Ascending aorta (tissue), 2 donors: ENCODE results near the gene SNCB. TPM values are rescaled to one million over a fixed set of nuclear protein-coding genes. Genes with fewer than 3 reads are reported as not detected.

ENCODE experiments used
- DNase-seq, 2 donors: peaks; one replicate each; pipeline ENCODE4 v3.0.0-alpha.2; 2019; ENCODE audit warnings: low spot score in 2 of 2
- H3K27ac ChIP-seq, 2 donors: fragments of 200-600 bp; sonication (generic); one replicate each; pipeline ENCODE4 v1.5.1; 2016 to 2017; ENCODE audit warnings: mild to moderate bottlenecking in 1 of 2
- H3K27me3 ChIP-seq: fragments of 200-600 bp; sonication (generic); one replicate; pipeline ENCODE4 v1.5.1; 2017
- H3K36me3 ChIP-seq, 2 donors: fragments of 200-600 bp; sonication (generic); one replicate each; pipeline ENCODE4 v1.5.1; 2016
- H3K4me1 ChIP-seq, 2 donors: fragments of 200-600 bp; sonication (generic); one replicate each; pipeline ENCODE4 v1.5.1; 2016 to 2017; ENCODE audit warnings: mild to moderate bottlenecking in 1 of 2
- H3K4me3 ChIP-seq, 2 donors: fragments of 200-600 bp; sonication (generic); one replicate each; pipeline ENCODE4 v1.5.1; 2016 to 2017; ENCODE audit warnings: mild to moderate bottlenecking in 1 of 2
- H3K9me3 ChIP-seq, 2 donors: fragments of 200-600 bp; sonication (generic); one replicate each; pipeline ENCODE4 v1.5.1; 2016
- CTCF ChIP-seq, 3 experiments: fragments of 200-600 bp in 2 of 3; fragments of 450-650 bp in 1 of 3; sonication (generic) in 2 of 3; IDR thresholded peaks; one replicate each; pipeline ENCODE4 v1.5.1; 2016 to 2019; ENCODE audit warnings: antibody characterized with exemption in 3 of 3, mild to moderate bottlenecking in 1 of 3, moderate library complexity in 1 of 3
- intact Hi-C: fragments of 100-400 bp; cut with DNase I; formaldehyde crosslinking; loops from one replicate; pipeline ENCODE4 v1.15.1; 2023
- total RNA-seq: library from RNA; depleted of rRNA; stranded (reverse); fragments of >200 nt; gene quantifications from one replicate; pipeline ENCODE4 v1.1.0, GENCODE V29; 2016

The SNCB gene
- total RNA-seq, 1 donor from 2014 or later, result not detected

GRCh38 chr5:176590035-176590717, 40.2 kb downstream of the SNCB start:
- no peak overlapping the region for H3K4me3 ChIP-seq
- no peaks in the 10 kb centered on the region for H3K36me3 ChIP-seq
- TF ChIP-seq CTCF (IDR thresholded peaks at IDR 0.05), result no peak
- no peak overlapping the region for H3K27ac ChIP-seq
- H3K27me3 ChIP-seq, result no peaks in the 10 kb centered on the region
- H3K4me1 ChIP-seq, result no peaks in the 10 kb centered on the region
- peaks cover 5 to 9% of the 10 kb centered on the region in 2 donors for H3K9me3 ChIP-seq
- intact Hi-C loops, result no loop called here
- no peak for DNase-seq

- Histone ChIP-seq H3K27me3 (no peaks in the 10 kb centered on the region), H3K4me1 (no peaks in the 10 kb centered on the region), H3K27ac (no peak overlapping the region), H3K36me3 (no peaks in the 10 kb centered on the region), H3K4me3 (no peak overlapping the region), H3K9me3 (peaks cover 11 to 17% of the 10 kb centered on the region in 2 donors)
- TF ChIP-seq CTCF (IDR thresholded peaks at IDR 0.05), result no peak
- intact Hi-C loops, result no loop called here
- DNase-seq, result no peak
Observed at GRCh38 chr5:176589039-176589769, 41.1 kb downstream of the SNCB start.

- H3K4me1 ChIP-seq, result no peaks in the 10 kb centered on the region
- H3K4me3 ChIP-seq, result no peak overlapping the region
- peaks cover 12 to 17% of the 10 kb centered on the region in 2 donors for H3K9me3 ChIP-seq
- no peak overlapping the region for H3K27ac ChIP-seq
- H3K36me3 ChIP-seq, result no peaks in the 10 kb centered on the region
- no peaks in the 10 kb centered on the region for H3K27me3 ChIP-seq
- intact Hi-C loops, result no loop called here
- TF ChIP-seq CTCF (IDR thresholded peaks at IDR 0.05), result no peak
- DNase-seq, result no peak
Observed at GRCh38 chr5:176588297-176588696, 42.0 kb downstream of the SNCB start.

- H3K27me3 ChIP-seq, result no peaks in the 10 kb centered on the region
- no peak overlapping the region for H3K27ac ChIP-seq
- H3K4me3 ChIP-seq, result no peak overlapping the region
- H3K36me3 ChIP-seq, result no peaks in the 10 kb centered on the region
- peaks cover 12 to 17% of the 10 kb centered on the region in 2 donors for H3K9me3 ChIP-seq
- DNase-seq, result no peak
- no peaks in the 10 kb centered on the region for H3K4me1 ChIP-seq
- intact Hi-C loops, result no loop called here
- no peak for TF ChIP-seq CTCF (IDR thresholded peaks at IDR 0.05)
Observed at GRCh38 chr5:176587398-176587797, 42.9 kb downstream of the SNCB start.

- Histone ChIP-seq H3K4me1 (no peaks in the 10 kb centered on the region), H3K27ac (no peak overlapping the region), H3K27me3 (no peaks in the 10 kb centered on the region), H3K36me3 (no peaks in the 10 kb centered on the region), H3K9me3 (peaks cover 12 to 17% of the 10 kb centered on the region in 2 donors), H3K4me3 (no peak overlapping the region)
- intact Hi-C loops, result no loop called here
- TF ChIP-seq CTCF (IDR thresholded peaks at IDR 0.05), result no peak
- no peak for DNase-seq
Observed at GRCh38 chr5:176583076-176583475, 47.3 kb downstream of the SNCB start.
